OCI-M2 (cell line): ENCODE data around the gene ZMYND11.
"Not testable (repeated sequence)": the region's sequence is repeated elsewhere in the genome, so short reads cannot be mapped to it uniquely, and the experiment has no call there.

Source experiments
- DNase-seq: peaks from one replicate; lab custom pipeline; 2025; ENCODE audit not compliant: unreplicated experiment; lab: John Stamatoyannopoulos, UW

Gene ZMYND11

DNA sequence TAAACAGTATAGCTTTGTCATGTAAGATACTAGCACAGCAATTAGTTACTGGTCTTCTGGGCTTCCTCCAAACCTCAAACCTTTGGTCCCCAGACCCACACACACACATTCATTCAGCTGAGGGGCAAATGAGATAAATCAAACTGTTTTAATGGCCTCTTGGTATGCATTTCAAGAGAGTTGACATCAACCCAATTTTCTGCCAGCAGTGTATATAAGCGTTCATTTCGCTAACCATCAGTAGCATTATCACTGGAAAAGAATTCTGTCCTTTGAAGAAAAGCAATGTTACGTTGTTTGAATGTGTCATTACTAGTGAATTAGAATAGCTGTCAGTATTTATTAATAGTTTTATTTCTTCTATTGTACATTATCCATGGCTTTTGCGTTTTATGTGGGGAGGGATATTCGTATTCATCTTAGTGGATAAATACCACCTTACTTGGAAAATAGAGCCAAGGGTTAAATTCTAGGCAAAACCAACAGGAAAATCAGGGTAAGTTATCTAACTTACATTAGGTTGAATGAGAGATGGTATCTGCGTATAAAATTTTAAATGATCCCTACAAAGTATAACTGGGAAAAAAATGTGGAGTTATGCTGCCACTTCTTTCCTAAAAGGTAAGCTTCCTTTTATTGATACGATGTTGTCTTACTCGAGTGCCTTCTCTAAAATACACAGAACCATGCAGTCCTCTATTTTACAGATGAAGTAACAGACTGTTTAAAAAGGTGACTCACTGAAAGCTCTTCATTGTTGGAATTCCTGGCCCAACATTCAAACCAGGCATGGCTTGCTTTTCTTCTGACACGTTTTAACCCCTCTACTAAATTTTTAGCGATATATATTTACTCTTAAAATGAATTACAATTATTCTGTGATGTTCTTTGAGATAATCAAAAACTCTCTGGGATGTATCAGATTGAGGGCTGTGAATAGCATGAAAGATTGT is 2.0 kb upstream of the ZMYND11 start:
- no peak for DNase-seq

DNA sequence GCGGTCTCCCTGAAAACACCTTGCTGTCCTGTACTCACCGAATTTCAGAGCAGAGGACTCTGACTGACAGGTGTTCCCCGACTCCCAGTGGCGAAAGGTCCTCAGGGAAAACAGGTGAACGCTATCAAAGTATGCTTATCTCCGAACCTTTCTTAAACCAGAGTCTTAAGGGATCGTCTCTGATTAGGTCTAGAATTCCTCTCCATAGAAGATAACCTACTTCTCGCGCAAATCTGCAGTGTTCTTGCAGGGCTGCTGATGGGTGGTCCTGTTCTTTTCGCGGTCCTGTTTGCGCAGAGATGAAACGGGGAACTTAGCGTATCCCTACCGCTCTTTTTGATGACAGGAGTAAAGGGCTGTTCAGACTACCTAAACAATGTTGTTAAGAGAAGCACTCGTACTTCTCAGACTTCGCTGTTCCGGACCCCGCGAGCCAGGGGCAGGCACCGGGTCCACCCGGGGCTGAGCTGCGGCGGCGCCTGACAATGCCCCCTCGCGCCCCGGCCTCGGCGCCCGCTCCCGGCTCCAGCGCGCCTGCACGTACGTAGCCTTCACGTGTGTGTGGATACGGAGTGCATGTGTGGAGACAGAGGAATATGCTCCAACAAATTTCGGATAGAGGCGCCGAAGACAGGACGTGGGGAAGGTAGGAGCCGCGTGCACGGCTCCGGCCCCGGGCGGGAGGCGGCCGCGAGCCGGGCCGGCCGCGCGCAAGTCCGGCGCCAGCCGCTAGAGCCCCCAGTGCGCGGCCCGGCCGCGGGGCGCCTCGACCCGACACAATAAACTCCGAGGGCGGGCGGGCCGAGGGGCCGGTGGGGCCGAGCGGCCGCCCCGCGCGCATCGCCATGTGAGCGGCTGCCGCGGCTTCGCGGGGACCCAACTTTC is 766 bp upstream of the ZMYND11 start:
- DNase-seq = no peak

DNA sequence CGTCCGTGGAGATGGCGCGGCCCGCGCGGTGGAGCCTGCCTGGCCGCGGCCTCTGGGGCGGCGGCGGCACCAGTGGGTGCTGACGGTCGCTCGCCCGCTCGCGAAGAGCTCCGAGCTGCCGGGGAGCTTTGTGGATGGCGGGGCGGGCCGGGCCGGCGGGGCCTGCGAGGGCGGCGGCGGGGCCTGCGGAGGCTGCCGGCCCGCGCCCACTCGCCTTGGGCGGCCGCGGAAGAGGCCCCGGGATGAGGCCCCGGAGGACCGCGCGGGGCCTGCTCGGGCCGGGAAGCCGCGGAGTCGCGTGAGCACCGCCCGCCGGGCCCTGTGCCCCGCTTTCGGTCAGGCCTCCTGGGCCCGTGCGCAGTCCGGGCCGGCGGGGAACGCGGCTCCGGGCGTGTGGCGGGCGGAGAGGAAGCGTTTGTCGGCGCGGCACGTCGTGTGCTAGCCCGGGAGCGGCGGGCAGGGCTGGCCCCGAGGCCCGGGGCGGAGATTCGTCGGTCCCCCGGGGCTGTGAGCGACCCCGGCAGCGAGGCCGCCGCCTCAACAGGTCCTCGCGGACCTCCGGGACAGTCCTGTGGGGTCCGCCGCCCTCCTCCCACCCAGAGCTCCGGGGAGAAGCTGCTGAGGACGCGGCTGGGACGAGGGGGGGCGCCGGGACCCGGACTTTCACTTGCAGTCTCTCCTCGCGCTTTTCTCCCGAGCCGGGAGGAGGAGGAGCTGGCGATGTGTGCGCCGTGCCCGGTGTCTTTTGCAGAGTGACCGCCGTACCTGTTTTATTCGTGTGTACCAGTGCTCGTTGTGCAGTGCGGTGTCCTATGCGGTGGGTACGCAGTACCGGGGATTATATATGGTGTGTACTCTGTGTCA is 578 bp downstream of the ZMYND11 start:
- no peak for DNase-seq

DNA sequence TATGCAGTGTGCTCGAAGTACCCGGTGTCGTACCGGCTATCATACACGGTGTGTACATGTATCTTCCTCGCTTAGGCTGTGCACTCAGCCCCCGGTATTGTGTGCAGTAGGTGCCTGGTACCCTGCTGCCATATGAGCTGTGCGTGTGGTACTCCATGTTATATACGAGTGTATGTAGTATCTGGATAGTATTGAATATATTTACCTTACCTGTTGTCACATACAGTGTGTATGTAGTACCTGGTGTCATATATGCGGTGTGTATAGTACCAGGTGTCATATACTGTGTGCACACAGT is 1.2 kb downstream of the ZMYND11 start:
- no peak for DNase-seq

DNA sequence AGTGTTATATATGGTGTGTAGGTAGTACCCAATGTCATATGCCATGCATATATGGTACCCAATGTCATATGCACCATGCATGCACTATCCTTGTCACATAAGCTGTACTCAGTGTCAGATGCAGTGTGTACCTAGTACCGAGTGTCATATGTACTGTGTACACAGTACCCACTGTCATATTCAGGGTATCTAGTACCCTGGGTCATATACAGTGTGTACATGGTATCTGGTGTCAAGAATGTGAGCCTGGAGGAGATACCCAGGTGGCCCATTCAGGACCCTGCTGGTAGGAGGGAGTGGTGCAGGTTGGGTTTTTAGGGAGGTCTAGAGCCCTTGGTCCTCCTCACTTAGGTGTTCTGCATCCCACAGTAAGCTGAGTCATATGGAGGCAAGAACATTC is 1.8 kb downstream of the ZMYND11 start:
- no peak for DNase-seq

DNA sequence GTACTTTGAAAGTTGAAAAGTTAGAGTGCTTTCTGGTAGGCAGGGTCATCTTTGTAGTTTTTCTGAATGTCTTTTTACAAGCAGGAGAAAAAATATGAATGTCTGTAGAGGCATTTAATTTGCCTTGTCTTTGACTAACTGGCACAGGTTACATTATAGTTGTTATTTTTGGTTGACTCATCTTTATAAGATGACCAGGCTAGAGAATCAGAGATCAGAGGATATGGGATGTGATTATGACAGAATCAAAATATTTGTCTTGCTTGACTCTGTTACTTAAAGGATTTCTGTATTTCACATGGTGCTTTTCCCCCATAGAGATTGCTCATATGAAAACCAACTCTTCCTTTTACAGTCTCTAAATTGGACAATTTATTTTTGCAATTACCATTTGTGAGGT is 2.4 kb downstream of the ZMYND11 start:
- no peak for DNase-seq

DNA sequence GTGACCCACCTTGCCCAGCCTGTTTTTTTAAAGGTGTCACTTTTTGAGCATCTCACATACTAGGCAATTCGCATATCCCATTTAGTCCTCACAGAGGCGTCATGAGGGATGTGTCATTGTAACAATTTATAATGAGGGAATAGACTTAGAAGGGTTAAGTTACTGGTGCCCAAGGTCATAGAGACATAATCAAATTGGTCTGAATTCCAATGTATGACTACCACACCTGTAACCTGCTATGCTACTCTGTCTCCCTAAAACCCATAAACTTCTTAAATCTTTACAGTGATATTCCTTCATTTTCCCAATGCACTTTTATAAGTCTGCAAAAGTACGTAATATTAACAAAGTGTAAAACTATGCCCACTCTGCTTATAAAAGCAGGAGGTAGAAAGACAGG is 7.1 kb downstream of the ZMYND11 start:
- no peak for DNase-seq

DNA sequence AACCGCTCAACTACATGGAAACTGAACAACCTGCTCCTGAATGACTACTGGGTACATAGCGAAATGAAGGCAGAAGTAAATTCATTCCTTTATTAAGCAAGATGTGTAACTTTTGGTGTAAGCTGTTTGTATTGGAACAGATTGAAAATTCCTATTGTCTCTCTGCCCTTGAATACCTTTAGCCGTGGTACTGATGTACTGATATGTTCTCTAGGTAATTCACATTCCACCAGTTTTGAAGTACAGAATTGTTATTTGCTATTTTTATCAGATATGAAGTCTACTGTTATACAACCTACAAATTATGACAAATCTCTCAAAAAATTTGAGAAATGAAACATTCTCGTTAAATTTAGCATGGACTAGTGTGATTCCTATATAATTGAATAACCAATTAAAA is 17.7 kb downstream of the ZMYND11 start:
- no peak for DNase-seq

DNA sequence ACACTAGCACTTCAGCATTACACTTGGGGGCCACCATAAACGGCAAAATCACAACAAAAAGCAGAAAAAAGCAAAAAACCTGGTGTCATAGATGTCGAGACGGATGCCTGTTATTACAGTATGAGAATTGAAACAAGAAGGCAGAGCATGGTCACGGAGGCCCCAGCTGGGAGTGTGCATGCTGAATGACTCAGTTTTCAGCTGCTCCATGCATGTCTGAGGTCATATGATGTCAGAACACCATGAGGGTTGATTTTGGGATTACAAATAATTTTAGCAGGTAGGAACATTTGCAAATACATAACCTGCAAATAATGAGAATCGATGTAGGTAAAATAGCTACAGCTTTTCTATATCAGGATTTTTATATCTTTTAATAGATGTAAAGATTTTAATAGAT is 19.1 kb downstream of the ZMYND11 start:
- no peak for DNase-seq

DNA sequence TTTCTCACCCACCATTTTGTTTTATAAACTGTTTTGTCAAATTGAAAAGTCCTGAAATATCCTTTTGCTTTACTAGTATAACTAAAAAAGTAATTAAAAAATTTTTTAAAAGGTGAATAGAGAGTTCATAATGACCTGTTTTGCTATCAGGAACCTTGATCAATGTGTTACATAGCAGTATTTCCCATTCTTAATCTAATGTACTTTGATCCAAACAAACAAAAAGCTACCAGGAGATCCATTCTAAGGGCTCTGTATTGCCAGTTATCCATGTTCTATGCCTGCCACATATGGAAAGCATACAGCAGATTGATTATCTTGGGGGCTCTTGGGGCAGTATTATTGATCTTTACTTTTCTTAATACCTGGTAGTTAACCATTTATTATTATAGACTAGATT is 32.1 kb downstream of the ZMYND11 start:
- DNase-seq = no peak

DNA sequence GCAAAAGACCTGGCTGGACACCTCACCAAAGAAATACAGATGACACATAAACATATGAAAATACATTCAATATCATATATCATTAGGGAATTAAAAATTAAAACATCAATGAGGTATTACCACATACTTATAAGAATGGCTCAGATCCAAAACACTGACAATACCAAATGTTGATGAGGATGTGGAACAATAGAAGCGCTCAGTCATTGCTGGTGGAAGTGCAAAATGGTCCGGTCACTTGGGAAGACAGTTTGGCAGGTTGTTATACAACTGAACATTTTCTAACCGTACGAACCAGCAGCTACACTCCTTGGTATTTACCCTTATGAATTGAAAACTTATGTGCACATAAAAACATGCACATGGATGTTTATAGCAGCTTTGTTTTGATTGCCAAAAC is 38.5 kb downstream of the ZMYND11 start:
- no peak for DNase-seq

DNA sequence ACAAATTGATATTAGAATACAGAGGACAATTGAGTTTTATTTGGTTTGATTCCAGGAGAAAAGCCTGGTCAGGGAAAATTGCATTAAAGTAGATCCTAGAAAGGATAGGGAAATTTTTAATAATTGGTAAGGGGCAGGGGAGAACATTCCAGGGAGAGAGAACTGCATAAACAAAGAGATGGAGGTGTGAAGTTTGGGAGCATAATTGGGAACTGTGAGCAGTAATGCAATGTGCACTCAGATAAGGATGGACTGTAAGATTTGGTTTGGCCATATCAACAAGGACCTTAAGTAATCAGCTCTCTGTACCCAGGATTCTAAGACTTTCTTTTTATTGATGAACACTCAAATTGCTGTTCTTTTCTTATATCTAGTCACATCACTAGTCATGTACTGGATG is 41.4 kb downstream of the ZMYND11 start:
- no peak for DNase-seq

DNA sequence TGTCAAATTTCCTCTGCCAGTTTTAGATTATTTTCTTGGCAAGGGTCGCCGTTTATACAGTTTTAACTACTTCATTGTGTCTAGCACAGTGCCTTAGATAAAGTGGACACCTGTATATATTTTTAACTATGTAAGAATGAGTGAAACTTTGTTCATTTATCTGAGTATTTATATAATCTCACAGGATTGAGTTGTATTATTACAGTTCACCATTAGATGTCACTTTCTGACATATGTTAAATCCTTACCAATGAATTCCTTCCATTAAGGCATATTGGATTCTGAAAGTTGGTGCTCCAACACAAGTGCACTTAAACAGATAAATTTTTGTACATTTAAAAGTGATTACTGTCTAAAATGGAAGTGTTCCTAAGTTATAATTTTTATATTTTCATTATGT is 43.0 kb downstream of the ZMYND11 start:
- DNase-seq = no peak

DNA sequence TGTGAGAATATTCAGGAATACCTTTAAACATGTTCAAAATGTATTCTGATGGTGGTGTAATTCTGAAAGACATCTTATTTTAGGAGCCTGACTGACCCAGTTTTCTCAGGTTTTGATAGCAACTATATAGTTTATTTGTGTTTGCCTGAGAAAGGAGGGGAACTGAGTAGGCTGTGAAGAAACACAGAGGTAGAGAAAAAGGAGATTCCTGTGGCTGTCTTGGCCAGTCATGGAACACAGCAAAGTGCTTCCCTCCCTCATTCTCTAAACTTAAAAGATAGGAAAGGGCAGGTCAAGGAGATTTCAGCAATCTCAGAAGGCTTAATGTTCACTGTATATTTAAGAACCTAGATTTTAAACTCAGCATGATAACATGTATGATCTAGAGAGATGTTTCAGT is 43.5 kb downstream of the ZMYND11 start:
- DNase-seq = no peak

DNA sequence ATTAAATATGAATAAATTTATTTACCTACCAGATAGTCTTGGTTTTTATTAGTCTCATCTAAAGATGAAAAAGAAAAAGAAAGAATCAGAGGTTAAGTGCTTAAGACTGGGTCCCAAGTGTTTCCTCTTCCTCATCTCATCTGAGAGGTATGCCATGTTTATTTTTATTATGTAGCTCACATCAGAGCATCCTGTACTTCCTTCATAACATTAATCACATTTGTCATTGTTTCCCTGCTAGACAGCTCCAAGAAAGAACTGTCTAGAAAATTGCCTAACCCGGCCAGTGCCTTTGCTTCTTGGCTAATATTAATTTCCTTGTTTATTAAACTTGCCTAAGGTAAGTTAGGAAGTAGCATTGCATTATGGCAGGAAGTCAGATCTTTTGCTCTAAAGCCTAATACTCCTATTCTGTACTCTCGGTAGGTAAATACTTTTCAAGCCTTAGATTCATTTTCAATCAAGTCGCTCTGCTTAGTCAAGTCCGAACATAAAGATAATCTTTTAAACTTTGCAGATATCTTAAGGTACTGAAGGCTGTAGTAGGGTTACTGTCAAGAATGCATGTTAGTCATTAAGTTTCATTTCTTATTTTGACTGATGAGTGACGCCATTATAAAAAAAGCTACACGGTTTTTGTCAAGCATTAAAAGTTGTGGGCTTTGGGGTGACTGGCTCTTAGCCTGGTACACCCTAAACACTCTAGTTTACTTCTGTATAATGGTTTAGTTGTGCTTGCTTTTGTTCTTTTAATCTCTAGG is 47.4 kb downstream of the ZMYND11 start:
- DNase-seq = no peak

DNA sequence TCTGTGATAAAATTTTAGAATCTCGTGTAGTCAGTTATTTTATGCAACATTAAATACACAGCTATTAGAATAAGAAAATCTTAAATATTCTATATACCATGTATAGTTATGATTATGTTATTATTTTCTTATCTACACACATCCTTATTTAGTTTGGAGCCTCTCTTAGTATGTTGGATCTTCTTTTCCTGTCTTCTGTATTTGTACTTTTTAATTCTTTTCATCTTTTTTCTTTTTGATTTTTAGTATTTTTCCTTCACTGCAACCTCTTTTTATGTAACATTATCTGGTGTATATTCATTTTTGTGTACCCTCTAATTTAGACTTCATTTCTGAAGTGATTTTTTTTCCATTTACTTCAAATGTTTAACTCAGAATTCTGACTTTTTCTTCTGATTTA is 48.9 kb downstream of the ZMYND11 start:
- no peak for DNase-seq

DNA sequence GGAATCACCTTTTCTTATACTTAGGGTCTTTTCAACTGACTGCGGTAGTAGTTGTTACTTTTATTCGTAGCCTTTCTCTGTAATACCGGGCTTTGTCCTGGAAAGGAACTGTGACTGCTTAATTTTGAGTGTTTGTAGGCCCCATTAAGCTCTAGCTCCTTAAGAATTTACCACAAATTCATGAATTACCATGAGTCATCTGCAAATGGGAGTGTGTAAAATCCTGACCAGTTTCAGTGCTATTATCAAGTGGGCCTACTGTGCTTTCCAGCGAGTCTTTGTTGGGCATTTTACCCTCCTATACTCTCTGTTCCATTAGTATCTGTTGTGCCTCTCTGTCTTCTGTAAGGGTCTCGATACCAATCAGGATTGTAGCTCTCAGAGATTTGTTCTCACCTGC is 49.7 kb downstream of the ZMYND11 start:
- no peak for DNase-seq

DNA sequence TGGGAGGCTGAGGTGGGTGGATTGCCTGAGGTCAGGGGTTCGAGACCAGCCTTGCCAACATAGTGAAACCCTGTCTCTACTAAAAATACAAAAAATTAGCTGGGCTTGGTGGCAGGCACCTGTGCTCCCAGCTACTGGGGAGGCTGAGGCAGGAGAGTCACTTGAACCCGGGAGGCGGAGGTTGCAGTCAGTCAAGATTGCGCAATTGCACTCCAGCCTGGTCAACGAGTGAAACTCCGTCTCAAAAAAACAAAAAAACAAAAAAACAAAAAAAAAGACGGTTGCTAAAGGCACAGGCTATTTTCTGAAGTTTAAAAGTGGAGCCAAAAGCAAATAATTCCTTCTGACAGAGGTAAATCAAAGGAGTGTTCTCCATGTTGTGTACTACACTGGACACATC is 50.3 kb downstream of the ZMYND11 start:
- not testable (repeated sequence) for DNase-seq

DNA sequence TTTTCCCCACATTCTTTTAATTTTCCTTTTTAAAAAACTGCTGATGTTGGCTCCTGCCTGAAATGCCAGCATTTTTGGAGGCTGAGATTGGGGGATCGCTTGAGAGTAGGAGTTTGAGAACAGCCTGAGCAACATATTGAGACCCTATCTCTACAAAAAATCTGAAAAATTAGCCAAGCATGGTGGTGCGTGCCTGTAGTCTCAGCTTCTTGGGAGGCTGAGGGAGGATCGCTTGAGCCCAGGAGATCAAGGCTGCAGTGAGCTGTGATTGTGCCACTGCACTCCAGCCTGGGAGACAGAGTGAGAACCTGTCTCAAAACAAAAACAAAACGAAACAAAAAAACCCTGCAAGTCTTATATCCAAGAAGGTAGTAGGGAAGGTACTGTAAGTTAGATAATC is 51.7 kb downstream of the ZMYND11 start:
- no peak for DNase-seq

DNA sequence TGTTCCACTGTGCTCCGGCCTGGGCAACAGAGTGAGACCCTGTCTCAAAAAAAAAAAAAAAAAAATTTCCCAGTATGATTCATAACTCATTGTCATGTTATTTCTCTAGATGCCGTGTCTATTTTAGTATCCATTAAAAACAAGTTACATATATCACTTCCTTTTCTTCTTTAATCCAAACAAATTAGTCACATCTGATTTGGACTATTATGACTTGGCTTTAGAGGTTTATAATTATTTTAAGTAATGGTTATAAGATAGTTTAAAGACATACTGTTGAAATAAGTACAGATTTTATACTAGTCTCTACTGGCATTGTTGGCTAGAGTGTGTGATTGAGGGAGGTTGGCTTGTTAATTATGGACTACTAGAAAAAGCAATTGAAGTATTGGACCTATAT is 53.3 kb downstream of the ZMYND11 start:
- no peak for DNase-seq

DNA sequence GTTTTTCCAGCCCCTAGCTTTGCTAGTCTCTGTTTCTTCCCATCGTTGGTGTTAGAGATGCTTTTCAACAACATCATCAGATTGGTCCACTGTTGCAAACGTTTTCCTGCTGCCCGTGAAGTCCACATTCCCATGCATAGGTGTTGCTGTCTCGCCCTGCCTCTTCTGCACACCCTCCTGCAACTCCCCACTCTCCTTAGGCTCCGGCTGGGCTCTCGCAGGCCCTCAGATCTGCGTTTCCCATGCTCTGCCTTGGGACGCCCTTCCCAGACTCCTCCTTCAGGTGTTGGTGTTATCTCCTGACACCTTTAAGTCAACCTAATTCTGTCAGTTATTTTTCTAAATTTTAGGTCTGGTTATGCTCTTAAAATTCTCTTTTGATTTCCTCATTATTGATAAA is 55.0 kb downstream of the ZMYND11 start:
- DNase-seq = no peak
